Mesothelial cell of epicardium (in vitro differentiated cells): ENCODE results near the gene CXCR2. TPM values are rescaled to one million over a fixed set of nuclear protein-coding genes. Genes with fewer than 3 reads are reported as not detected.

Source experiments
- DNase-seq, 2 experiments: peaks; one replicate each; pipeline ENCODE4 v3.0.0; 2021; ENCODE audit warnings: low spot score in 2 of 2; ENCODE audit not compliant: unreplicated experiment in 2 of 2
- H3K27ac Mint-ChIP-seq: 2 replicates; pipeline ENCODE4 v1.8.0; 2021; ENCODE audit warnings: mixed read lengths
- H3K27me3 Mint-ChIP-seq: 2 replicates; pipeline ENCODE4 v1.8.0; 2021; ENCODE audit warnings: low read depth, mixed read lengths
- H3K36me3 Mint-ChIP-seq: 2 replicates; pipeline ENCODE4 v1.8.0; 2021; ENCODE audit warnings: mixed read lengths
- H3K4me1 Mint-ChIP-seq: 2 replicates; pipeline ENCODE4 v1.8.0; 2021; ENCODE audit warnings: mixed read lengths
- H3K4me3 Mint-ChIP-seq: 2 replicates; pipeline ENCODE4 v1.8.0; 2021; ENCODE audit warnings: mild to moderate bottlenecking, moderate library complexity, mixed read lengths
- H3K9me3 Mint-ChIP-seq: 2 replicates; pipeline ENCODE4 v1.8.0; 2021; ENCODE audit warnings: mixed read lengths
- CTCF ChIP-seq: fragments of 200-600 bp; sonication (generic); IDR thresholded peaks from one replicate; pipeline ENCODE4 v1.5.0; 2021; ENCODE audit warnings: antibody characterized with exemption; ENCODE audit not compliant: unreplicated experiment
- total RNA-seq: library from RNA; stranded (reverse); gene quantifications from 3 replicates; pipeline ENCODE4 v1.2.1, GENCODE V29; 2021

Gene CXCR2
- total RNA-seq, 1 donor from 2014 or later, result 0.83 TPM

GRCh38 chr2:218130822-218131221 is 5.0 kb downstream of the CXCR2 start:
- H3K4me3 Mint-ChIP-seq, result no peak overlapping the region
- peaks cover 15% of the 10 kb centered on the region for H3K27me3 Mint-ChIP-seq
- H3K9me3 Mint-ChIP-seq, result no peaks in the 10 kb centered on the region
- no peak for DNase-seq
- no peak for TF ChIP-seq CTCF
- H3K27ac Mint-ChIP-seq, result no peak overlapping the region
- H3K4me1 Mint-ChIP-seq, result peaks cover 2% of the 10 kb centered on the region
- H3K36me3 Mint-ChIP-seq, result no peaks in the 10 kb centered on the region

GRCh38 chr2:218137514-218137913 is 11.7 kb downstream of the CXCR2 start:
- Mint-ChIP-seq H3K36me3 (no peaks in the 10 kb centered on the region), H3K4me1 (peaks cover 3% of the 10 kb centered on the region), H3K4me3 (no peak overlapping the region), H3K9me3 (no peaks in the 10 kb centered on the region), H3K27ac (no peak overlapping the region), H3K27me3 (peaks cover 60% of the 10 kb centered on the region)
- TF ChIP-seq CTCF, result no peak
- DNase-seq, result no peak

GRCh38 chr2:218138047-218138446 is 12.2 kb downstream of the CXCR2 start:
- no peaks in the 10 kb centered on the region for H3K36me3 Mint-ChIP-seq
- H3K27me3 Mint-ChIP-seq, result peaks cover 61% of the 10 kb centered on the region
- no peak overlapping the region for H3K4me3 Mint-ChIP-seq
- H3K4me1 Mint-ChIP-seq, result peaks cover 3% of the 10 kb centered on the region
- no peaks in the 10 kb centered on the region for H3K9me3 Mint-ChIP-seq
- DNase-seq, result no peak
- no peak for TF ChIP-seq CTCF
- no peak overlapping the region for H3K27ac Mint-ChIP-seq

GRCh38 chr2:218145124-218145523 is 19.3 kb downstream of the CXCR2 start:
- no peak for DNase-seq
- Mint-ChIP-seq H3K4me3 (no peak overlapping the region), H3K27me3 (peaks cover 46% of the 10 kb centered on the region), H3K4me1 (no peaks in the 10 kb centered on the region), H3K9me3 (peaks cover 12% of the 10 kb centered on the region), H3K27ac (no peak overlapping the region), H3K36me3 (no peaks in the 10 kb centered on the region)
- no peak for TF ChIP-seq CTCF

GRCh38 chr2:218146056-218146455 is 20.2 kb downstream of the CXCR2 start:
- Mint-ChIP-seq H3K4me3 (no peak overlapping the region), H3K27me3 (peaks cover 43% of the 10 kb centered on the region), H3K4me1 (no peaks in the 10 kb centered on the region), H3K9me3 (peaks cover 12% of the 10 kb centered on the region), H3K36me3 (no peaks in the 10 kb centered on the region), H3K27ac (no peak overlapping the region)
- no peak for DNase-seq
- TF ChIP-seq CTCF, result no peak

GRCh38 chr2:218149098-218149497 is 23.3 kb downstream of the CXCR2 start:
- no peaks in the 10 kb centered on the region for H3K36me3 Mint-ChIP-seq
- no peak for TF ChIP-seq CTCF
- no peak for DNase-seq
- peaks cover 34% of the 10 kb centered on the region for H3K27me3 Mint-ChIP-seq
- peaks cover 8% of the 10 kb centered on the region for H3K9me3 Mint-ChIP-seq
- no peak overlapping the region for H3K4me3 Mint-ChIP-seq
- no peaks in the 10 kb centered on the region for H3K4me1 Mint-ChIP-seq
- H3K27ac Mint-ChIP-seq, result no peak overlapping the region
